CD4-positive, alpha-beta T cell treated with Interleukin-6 at 100 ng/mL for 8 hours (primary cell): Measurements from ENCODE around the gene LZTS3.
"Not testable (repeated sequence)": the region's sequence is repeated elsewhere in the genome, so short reads cannot be mapped to it uniquely, and the experiment has no call there.

ENCODE experiments used
- DNase-seq: peaks from one replicate; pipeline ENCODE4 v3.0.0-alpha.2; 2020; ENCODE audit warnings: mixed read lengths, low spot score

Gene LZTS3

GRCh38 chr20:3172933-3173609 is at the start of gene LZTS3:
LZTS3 (minus strand) TSS chr20:3173549; CDS start chr20:3167163, 6,386 bp downstream.
- DNase-seq = peak; percentile 76

- DNase-seq = no peak
Observed at GRCh38 chr20:3221398-3222226, 48.3 kb upstream of the LZTS3 start.

DNA sequence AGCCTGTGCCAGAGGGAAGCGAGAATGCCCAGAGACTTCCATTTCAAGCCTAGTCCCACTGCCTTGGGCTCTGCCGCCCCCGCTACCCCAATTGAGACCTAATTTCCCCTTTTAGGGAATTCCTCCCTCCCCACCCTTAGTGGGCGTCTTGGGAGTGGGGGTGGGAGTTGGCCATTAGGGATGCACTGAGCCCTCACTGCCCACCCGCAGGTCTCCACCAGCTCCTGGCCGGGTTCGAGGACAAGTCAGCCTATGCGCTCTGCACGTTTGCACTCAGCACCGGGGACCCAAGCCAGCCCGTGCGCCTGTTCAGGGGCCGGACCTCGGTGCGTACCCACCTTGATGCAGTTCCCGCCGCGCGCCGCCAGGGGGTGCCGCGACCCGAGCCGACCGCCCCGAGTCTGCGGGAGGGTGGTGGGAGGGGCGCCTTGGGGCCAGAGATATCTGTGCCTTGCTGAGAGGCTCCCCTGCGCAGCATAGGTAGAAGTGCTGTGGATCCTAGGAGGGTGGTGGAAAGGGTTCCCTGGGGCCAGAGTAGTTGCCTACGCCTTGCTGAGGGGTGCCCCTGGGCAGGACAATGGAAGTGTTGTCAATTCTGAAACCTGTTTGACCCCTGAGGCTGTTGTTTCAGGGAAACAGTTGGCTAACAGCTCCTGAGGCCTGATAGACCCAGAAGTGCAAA is 45.1 kb upstream of the LZTS3 start:
- peak; percentile 59 for DNase-seq

DNA sequence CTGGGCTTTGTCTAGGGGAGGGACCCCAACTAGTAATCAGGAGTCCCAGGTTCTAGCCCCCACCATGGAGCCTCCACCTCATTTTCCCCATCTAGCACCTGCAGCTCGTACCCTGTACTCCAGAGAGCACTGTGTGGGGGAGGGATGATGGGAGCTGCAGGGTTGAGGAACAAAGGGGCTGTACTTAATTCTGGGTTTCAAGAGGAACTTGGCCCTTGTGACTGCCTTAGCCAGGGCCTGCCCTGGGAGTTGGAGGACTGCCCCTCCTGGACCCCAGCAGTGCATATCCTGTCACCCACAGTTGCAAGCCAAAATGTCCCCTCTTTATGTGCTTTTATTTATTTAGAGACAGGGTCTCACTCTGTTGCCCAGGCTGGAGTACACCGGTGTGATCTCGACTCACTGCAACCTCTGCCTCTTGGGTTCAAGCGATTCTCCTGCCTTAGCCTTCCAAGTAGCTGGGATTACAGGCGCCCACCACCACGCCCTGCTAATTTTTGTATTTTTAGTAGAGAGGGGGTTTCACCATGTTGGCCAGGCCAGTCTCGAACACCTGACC is 42.1 kb upstream of the LZTS3 start:
- DNase-seq = not testable (repeated sequence)

- DNase-seq = no peak
Observed at GRCh38 chr20:3213226-3213625, 39.9 kb upstream of the LZTS3 start.

GRCh38 chr20:3210346-3210745 is 37.0 kb upstream of the LZTS3 start:
- no peak for DNase-seq

DNA sequence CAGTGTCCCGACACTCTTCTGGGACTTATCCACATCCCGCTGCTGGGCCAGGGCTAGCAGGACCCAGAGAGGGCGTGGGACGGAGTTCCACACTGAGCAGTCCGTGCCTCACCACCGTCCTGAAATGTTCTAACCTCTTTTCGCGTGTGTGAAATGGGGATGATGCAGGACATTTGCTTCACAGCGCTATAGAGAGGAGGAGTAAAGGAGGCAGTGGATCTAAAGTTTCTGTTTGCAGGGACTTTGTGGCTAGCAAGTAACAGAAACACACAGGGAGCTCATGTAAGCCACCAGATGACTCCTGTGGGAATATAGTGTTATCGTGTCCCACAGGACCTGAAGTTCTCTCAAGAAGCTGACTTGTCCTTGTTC is 36.6 kb upstream of the LZTS3 start:
- no peak for DNase-seq

DNA sequence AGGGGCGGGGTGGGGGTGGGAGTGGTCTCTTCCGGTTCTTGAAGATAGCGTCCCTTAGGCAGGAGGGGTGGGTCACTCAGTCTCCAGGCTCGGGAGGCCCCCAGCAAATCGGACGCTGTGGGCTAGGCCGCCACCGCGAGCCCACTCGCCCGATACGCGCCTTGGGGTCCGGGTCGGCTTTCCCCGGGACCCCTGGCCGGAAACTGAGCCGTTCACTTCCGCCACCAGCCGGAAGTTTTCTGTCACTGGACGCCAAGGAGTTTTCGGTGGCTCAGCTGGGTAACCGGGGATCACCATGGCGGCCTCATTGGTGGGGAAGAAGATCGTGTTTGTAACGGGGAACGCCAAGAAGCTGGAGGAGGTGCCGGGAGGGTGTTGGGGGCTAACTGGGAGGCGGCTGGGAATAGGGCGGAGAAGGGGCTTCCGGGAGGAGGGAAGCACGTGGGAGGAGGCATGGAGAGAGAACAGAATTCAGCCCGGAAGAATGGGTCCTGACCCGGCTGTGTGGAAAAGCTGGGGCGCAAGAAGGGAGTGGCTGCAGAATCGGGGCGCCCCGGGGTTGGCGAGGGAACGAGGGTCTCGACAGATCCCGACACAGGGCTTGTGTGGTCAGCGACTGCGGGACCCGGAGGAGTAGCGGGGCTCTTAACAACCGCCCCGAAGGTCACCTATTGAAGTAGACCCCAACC is 36.1 kb upstream of the LZTS3 start, which contains the start of gene ITPA:
ITPA (plus strand) TSS at position 242 of the 689 bp plus-strand sequence; CDS start at position 296, 54 bp downstream.
- DNase-seq = peak; percentile 51

DNA sequence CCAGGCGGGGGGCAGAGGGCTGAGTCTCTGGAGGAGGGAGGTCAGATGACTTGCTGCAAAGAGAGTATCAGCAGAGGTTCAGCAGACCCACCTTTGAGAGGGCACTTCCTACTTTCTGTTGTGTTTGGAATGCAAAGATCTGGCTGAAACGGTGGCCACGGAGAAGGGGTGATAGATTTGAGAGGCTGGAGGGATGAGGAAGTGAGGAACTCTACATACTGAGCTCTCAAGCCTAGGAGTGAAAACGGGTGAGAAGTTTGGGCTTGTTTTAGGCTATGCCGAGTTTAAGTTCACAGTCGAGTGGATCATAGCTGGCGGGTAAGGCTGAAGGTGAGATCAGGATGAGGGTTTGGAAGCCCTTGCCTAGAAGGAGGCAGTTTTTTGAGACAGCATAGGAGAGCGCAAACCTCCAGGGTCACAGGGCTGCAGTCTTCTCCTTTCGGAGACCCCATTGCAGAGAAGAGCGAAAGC is 35.5 kb upstream of the LZTS3 start:
- DNase-seq = no peak

- DNase-seq = peak; percentile 86
Observed at GRCh38 chr20:3204124-3204794, 30.9 kb upstream of the LZTS3 start, which contains the start of gene DDRGK1. DDRGK1 (minus strand) TSS chr20:3204682; CDS start chr20:3204627, 55 bp downstream.

DNA sequence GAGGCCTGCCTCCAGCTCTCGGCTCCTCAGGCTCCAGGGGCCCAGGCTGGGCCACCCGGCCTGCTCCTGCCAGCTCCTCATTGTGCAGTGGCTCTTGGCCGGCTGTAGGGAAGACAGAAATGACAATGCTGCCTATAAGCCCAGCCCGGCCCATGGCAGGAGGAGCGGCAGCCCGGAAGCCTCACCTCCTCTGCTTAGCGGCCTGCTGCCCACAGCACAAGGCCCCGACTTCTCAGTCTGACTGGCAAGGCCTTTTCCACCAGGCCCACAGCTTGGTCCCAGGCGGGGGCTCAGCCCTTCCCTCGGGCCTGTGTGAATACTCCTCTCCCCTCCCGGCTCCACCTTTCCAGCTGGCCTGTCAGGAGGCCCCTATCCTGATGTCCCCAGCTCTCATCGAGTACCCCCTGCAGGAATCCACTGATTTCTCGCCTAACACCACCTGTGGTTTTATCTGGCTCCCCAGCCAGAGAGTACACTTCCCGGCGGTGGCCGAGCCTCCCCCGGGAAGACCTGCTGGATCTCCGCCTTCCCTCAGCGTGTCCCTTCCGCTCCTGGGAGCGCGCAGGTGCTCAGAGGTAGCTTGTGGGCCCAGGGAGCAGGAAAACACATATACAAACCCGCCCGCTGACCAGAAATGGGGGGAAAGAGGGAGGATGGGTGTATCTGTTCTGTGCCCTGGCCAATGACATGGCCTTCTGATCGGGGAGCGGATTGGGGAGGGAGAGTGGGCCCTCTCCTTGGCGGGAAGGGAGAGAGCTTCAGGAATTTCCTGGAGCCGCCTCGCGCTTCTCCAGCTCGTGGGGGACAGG is 30.2 kb upstream of the LZTS3 start:
- no peak for DNase-seq

DNA sequence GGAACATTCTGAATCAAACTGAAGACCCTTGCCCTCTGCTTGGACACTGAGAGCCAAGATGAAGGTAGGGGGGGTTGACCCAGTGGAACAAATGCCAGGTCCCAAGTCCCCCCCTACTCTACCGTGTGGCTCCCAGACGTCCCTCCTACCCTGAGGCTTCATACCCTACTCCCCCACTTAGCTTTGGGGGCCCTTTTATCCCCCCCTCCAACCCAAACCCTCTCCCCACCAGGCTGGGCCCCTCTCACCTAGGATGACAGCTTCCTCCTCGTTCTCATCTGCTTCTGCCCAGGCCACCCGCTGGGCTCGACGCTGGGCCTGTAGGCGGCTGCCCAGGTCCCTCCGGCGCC is 29.6 kb upstream of the LZTS3 start:
- DNase-seq = no peak

GRCh38 chr20:3199976-3200755 is 26.8 kb upstream of the LZTS3 start:
- DNase-seq = no peak

- DNase-seq = no peak
Observed at GRCh38 chr20:3199206-3199605, 25.9 kb upstream of the LZTS3 start.

DNA sequence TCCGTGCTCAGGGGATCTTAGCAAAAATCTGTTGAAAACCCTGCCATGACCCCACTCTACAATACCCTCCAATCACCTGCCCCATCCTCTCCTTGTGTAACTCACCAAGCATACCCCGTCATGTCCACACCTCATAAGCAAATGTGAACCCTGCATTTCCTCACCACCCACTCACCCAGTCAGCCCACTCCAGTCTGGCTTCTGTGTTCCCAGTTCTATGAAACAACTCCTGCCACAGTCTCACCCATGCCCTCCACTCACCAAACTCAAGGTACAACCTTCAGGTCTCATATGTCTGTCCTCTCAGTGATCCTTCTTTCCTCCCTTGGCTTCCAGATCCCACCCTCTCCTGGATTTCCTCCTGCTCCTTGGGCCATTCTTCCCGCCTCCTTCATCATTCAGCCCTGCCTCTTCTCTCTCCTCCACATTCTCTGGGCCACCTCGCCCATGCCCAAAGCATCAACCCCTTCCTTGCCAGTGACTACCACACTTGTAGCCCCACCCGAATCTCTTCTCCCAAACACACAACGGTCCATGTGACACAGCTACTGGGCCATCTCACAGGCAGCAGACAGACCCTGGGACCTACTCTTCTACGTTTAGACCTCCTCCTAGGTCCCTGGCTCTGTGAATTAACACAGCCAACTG is 22.4 kb upstream of the LZTS3 start:
- DNase-seq = no peak

DNA sequence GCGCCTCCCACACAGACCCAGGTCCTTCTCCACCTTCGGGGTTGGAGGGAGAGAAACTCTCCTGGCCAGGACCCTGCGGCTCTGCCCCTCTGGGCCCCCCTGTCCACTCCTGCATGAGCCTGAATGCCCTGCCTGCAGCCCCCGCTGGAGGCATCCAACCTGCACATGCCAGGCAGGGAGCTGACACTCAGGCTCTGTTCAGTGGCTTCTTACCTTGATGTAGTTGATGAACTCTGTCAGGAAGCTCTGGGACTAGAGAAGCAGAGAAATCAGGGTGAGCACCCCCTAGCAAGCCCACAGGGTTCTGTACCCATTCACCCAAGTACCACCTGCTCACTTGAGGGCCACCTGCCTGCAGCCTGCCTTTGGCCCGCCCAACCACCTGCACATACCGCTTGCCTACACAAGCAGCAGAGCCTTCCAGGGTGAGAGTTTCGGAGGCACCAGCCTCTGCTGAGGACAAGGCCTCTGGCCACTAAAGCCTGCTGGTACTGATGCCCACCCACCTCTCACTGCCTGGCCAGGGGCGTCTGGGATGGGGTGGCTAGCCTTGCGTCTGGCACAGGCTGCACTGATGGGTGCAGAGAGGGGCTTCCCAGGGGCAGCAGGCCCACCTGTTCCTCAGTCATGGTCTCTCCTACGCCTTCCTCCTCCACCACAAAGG is 21.4 kb upstream of the LZTS3 start:
- no peak for DNase-seq

DNA sequence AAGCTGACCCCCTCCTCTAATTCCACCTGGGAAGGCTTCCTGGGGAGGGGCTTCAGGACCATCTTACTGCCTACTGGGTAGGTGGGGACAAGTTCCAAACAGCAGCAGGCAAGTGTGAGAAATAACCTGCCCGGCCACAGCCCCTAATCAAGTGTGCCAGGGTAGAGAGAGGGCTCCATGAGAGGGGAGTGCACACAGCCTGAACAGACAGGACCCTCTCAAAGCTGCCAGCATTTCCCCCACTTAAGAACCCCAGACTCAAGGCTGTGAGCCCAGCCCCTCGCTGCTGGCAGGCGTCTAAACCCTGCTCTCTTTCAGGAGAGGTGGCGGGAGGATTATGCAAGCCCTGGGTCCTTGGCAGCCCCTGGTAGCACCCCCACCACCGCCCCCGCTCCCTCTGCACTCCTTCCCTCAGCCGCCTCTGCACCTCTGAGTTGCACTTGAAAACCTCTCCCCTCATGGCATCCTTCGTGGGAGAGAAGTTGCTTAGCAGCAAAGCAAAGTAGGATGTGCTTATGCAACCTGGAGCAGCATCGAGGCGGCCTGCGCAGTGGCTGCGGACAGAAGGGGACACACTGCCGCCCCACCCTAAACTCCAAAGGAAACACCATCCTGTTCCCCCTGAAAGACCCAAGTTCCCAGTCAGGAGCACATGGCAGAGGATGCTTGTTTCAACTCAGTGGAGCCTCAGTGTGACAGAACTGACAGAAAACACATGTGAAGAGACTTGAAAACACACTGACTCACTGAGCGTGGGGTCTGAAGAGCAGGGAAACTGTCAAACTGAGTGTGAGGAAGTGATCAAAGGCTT is 20.7 kb upstream of the LZTS3 start:
- DNase-seq = no peak
